GM23338 (cell line): ENCODE data around the gene SLC13A5. TPM values are rescaled to one million over a fixed set of nuclear protein-coding genes. Genes with fewer than 3 reads are reported as not detected.

Source experiments
- ATAC-seq: fragments of 200-7000 bp; cut with Tn5 transposase; 3 replicates; pipeline ENCODE4 v1.9.1; 2020
- DNase-seq: peaks from one replicate; pipeline ENCODE4 v3.0.0-alpha.2; 2015; ENCODE audit warnings: low spot score
- H2AFZ ChIP-seq: fragments of 200-600 bp; sonication (generic); 2 replicates; pipeline ENCODE4 v1.8.0; 2016; ENCODE audit warnings: antibody characterized with exemption, mild to moderate bottlenecking, moderate library complexity
- H3F3A ChIP-seq: fragments of 200-600 bp; sonication (generic); replicated peaks from 2 replicates; pipeline ENCODE4 v1.8.0; 2017; ENCODE audit warnings: antibody characterized with exemption, mixed run types, low read depth
- H3K27ac ChIP-seq: fragments of 200-600 bp; sonication (generic); 2 replicates; pipeline ENCODE4 v1.6.1; 2016; ENCODE audit warnings: low read depth
- H3K27me3 ChIP-seq: fragments of 200-600 bp; sonication (generic); 2 replicates; pipeline ENCODE4 v1.8.0; 2016; ENCODE audit warnings: mild to moderate bottlenecking, mixed run types, moderate library complexity; ENCODE audit not compliant: insufficient read depth
- H3K36me3 ChIP-seq: fragments of 200-600 bp; sonication (generic); 2 replicates; pipeline ENCODE4 v1.8.0; 2016; ENCODE audit warnings: mild to moderate bottlenecking; ENCODE audit not compliant: insufficient read depth
- H3K4me1 ChIP-seq: fragments of 200-600 bp; sonication (generic); 2 replicates; pipeline ENCODE4 v1.8.0; 2016; ENCODE audit warnings: mild to moderate bottlenecking, moderate library complexity; ENCODE audit not compliant: insufficient read depth
- H3K4me2 ChIP-seq: fragments of 200-600 bp; sonication (generic); 2 replicates; pipeline ENCODE4 v1.7.1; 2017; ENCODE audit warnings: mixed run types
- H3K4me3 ChIP-seq: fragments of 200-600 bp; sonication (generic); 2 replicates; pipeline ENCODE4 v1.6.1; 2016; ENCODE audit warnings: mixed run types
- H3K79me2 ChIP-seq: fragments of 200-600 bp; sonication (generic); replicated peaks from 2 replicates; pipeline ENCODE4 v1.8.0; 2017; ENCODE audit warnings: mild to moderate bottlenecking; ENCODE audit not compliant: insufficient read depth
- H3K9me2 ChIP-seq: fragments of 200-600 bp; sonication (generic); 2 replicates; pipeline ENCODE4 v1.8.0; 2017; ENCODE audit not compliant: insufficient read depth
- H4K20me1 ChIP-seq: fragments of 200-600 bp; sonication (generic); replicated peaks from 2 replicates; pipeline ENCODE4 v1.8.0; 2017; ENCODE audit warnings: mild to moderate bottlenecking; ENCODE audit not compliant: insufficient read depth
- H3K27ac Mint-ChIP-seq: 2 replicates; pipeline ENCODE4 v1.8.0; 2020; ENCODE audit warnings: inconsistent platforms, mild to moderate bottlenecking, moderate library complexity, mixed read lengths
- H3K27me3 Mint-ChIP-seq: 3 replicates; pipeline ENCODE4 v1.8.0; 2022; ENCODE audit warnings: low read depth, mild to moderate bottlenecking, moderate library complexity, mixed read lengths, inconsistent platforms; ENCODE audit not compliant: insufficient read depth, poor library complexity
- H3K36me3 Mint-ChIP-seq: 3 replicates; pipeline ENCODE4 v1.8.0; 2021; ENCODE audit warnings: low read depth, mild to moderate bottlenecking, inconsistent platforms, moderate library complexity, mixed read lengths
- H3K4me1 Mint-ChIP-seq: 3 replicates; pipeline ENCODE4 v1.8.0; 2020; ENCODE audit warnings: mild to moderate bottlenecking, inconsistent platforms, mixed read lengths
- H3K4me3 Mint-ChIP-seq: 3 replicates; pipeline ENCODE4 v1.8.0; 2021; ENCODE audit warnings: moderate library complexity, mild to moderate bottlenecking, inconsistent platforms, mixed read lengths
- H3K9me3 Mint-ChIP-seq: 3 replicates; pipeline ENCODE4 v1.8.0; 2020; ENCODE audit warnings: moderate library complexity, mild to moderate bottlenecking, inconsistent platforms, mixed read lengths
- CREB1 ChIP-seq: fragments of 250-450 bp; sonication (Bioruptor Pico); IDR thresholded peaks from 2 replicates; pipeline ENCODE4 v1.5.0; 2020; ENCODE audit warnings: low read depth, mild to moderate bottlenecking, moderate library complexity
- POLR2AphosphoS5 ChIP-seq: IDR thresholded peaks from 2 replicates; pipeline ENCODE4 v1.6.1; 2016; ENCODE audit warnings: antibody characterized with exemption, low read depth
- polyA plus RNA-seq: library from polyadenylated mRNA; unstranded; fragments of >200 nt; fragmentation: Nextera tagmentation; extraction: Ambion mirVana; gene quantifications from 2 replicates; pipeline ENCODE4 v1.2.1, GENCODE V29; 2016
- total RNA-seq: library from RNA; depleted of rRNA; stranded (reverse); fragments of >200 nt; shearing (Covaris generic); gene quantifications from 2 replicates; pipeline ENCODE4 v1.2.3, GENCODE V29; 2014
- TF ChIP-seq, protein P1 (sequence below): IDR thresholded peaks from 2 replicates; pipeline ENCODE4 v1.6.1; 2016; ENCODE audit warnings: antibody characterized with exemption
- TF ChIP-seq, protein P2 (sequence below), 2 experiments: fragments of 200-600 bp in 1 of 2; sonication (generic) in 1 of 2; conservative IDR thresholded peaks; 2 replicates each; pipeline versions ENCODE4 v1.5.1 to v1.6.1; 2016 to 2017; ENCODE audit warnings: antibody characterized with exemption in 2 of 2, low read depth in 2 of 2, mild to moderate bottlenecking in 2 of 2, moderate library complexity in 1 of 2

Gene SLC13A5
- total and polyA plus RNA-seq, 2 experiments from 2014 or later: 1.2 to 2.3 TPM

DNA sequence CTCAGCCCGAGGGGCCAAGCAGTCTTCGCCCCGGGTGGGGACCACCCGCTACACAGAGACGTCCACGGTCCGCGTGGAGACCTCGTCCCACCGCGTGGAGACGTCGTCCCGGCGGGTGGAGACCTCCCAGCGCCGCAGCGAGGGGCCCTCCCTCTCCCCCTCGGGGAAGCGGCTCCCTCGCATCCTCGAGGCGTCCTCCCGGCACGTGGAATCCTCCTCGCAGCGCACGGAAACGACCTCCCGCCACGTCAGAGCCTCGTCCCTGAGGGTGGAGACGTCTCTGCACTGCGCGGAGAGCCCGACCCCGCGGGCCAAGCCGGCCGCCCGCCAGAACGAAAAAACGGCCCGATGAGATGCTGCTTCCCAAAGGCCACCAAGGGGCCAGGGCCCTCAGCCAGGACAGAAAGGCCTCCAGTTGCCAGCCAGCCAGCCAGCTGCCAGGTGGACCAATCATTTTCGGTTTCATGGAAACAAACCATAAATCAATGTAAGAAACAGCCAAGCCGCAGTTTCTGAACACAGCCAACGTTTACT, 61.2 kb downstream of the SLC13A5 start:
- Histone ChIP-seq H3K27ac (no peak overlapping the region), H3K4me1 (peaks cover 21% of the 10 kb centered on the region), H3K79me2 (peaks cover 35% of the 10 kb centered on the region), H3K36me3 (peaks cover 10% of the 10 kb centered on the region), H2AFZ (peak overlapping the region; percentile 63; the same call in 1 of the 2 replicates), H3F3A (peaks cover 15% of the 10 kb centered on the region), H4K20me1 (peaks cover 22% of the 10 kb centered on the region), H3K4me3 (peak overlapping the region; percentile 99), H3K27me3 (peaks cover 49% of the 10 kb centered on the region), H3K9me2 (no peaks in the 10 kb centered on the region), H3K4me2 (peak overlapping the region; percentile 76)
- peaks cover 31% of the 10 kb centered on the region for H3K27me3 Mint-ChIP-seq
- DNase-seq (peak; percentile 39), ATAC-seq (no peak)
- TF ChIP-seq, protein P1, sequence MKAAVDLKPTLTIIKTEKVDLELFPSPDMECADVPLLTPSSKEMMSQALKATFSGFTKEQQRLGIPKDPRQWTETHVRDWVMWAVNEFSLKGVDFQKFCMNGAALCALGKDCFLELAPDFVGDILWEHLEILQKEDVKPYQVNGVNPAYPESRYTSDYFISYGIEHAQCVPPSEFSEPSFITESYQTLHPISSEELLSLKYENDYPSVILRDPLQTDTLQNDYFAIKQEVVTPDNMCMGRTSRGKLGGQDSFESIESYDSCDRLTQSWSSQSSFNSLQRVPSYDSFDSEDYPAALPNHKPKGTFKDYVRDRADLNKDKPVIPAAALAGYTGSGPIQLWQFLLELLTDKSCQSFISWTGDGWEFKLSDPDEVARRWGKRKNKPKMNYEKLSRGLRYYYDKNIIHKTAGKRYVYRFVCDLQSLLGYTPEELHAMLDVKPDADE: no peak
- 0 out of 2 replicates have a peak, but pooled peaks have one; percentile 18 for TF ChIP-seq CREB1 (CRISPR knock-in tag)
- H3K4me3 Mint-ChIP-seq: peak overlapping the region; percentile 19
- H3K27ac Mint-ChIP-seq: no peak overlapping the region
- H3K4me1 Mint-ChIP-seq: peaks cover 48% of the 10 kb centered on the region
- peaks cover 10% of the 10 kb centered on the region; the same call in 2 of the 3 replicates for H3K36me3 Mint-ChIP-seq
- no peaks in the 10 kb centered on the region for H3K9me3 Mint-ChIP-seq

DNA sequence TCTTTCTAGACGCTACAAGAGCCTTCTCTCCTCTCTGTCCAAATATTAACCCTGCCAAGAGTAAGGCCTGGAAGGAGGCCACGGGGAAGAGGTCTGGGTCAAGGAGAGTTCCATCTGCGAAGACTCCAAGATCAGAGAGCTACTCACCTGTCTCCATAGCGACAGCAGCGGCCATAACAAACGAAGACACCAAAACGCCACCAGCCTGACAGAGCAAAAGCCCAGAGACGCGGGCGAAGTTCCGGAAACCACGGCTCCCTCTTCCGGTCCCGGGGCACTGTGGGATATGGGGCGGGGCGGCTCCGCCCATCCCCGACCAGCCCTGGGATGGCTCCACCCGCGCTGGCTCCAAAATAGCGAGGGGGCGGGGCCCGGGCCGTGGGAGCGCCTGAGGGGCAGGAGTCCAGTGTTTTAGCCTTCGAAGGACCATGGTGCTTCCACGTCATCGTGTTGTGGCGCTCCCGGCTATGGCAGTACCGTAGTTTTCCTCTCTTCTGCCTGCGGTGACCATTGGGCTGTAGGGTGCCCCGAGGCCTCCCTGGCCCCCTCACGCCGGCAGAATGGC, 61.7 kb downstream of the SLC13A5 start, which contains the start of the genes C17orf100 and MED31:
Gene C17orf100 (plus strand): TSS at position 409 of the 565 bp plus-strand sequence. CDS start 152 bp downstream, at position 561.
Gene MED31 (minus strand): TSS at position 252 of the 565 bp plus-strand sequence. CDS start 77 bp downstream, at position 175.
- Histone ChIP-seq H2AFZ (peak within 1 kb of the TSS; percentile 94; the same call in 1 of the 2 replicates), H3K9me2 (no peaks in the 10 kb centered on the region), H3K27me3 (peaks cover 44% of the 10 kb centered on the region), H3K4me3 (peak within 1 kb of the TSS; percentile 99), H3K36me3 (peaks cover 10% of the 10 kb centered on the region), H3K4me1 (peaks cover 21% of the 10 kb centered on the region), H3K79me2 (peaks cover 37% of the 10 kb centered on the region), H4K20me1 (peaks cover 22% of the 10 kb centered on the region), H3K27ac (peak within 1 kb of the TSS; percentile 87; the same call in 1 of the 2 replicates), H3K4me2 (peak within 1 kb of the TSS; percentile 99), H3F3A (peaks cover 15% of the 10 kb centered on the region)
- DNase-seq (peak; percentile 97), ATAC-seq (peak; percentile 83)
- TF ChIP-seq, protein P1: no peak
- peak; percentile 61 for TF ChIP-seq POLR2AphosphoS5
- Mint-ChIP-seq H3K4me1 (peaks cover 48% of the 10 kb centered on the region), H3K27ac (peak within 1 kb of the TSS; percentile 93), H3K4me3 (peak within 1 kb of the TSS; percentile 94), H3K27me3 (peaks cover 31% of the 10 kb centered on the region), H3K9me3 (no peaks in the 10 kb centered on the region), H3K36me3 (peaks cover 10% of the 10 kb centered on the region; the same call in 2 of the 3 replicates)

DNA sequence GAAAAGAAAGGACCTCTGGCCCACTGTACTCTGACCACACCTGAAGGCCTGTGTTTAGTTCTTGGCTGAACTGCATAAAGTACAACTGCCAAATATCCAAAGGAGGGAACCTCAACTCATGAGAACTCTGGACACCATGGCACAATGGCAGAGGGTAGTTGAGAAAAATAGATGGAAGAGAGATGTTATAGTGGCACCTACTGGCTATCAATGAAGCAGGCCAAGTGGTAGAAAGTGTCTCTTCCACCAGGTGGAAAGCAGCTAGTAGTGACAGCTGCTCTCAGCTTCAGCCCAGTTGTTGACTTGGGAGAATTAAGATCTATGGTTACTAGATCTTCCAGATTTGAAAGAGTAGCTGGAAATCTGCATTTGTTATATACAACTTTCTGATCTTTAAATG, 65.0 kb downstream of the SLC13A5 start:
- Histone ChIP-seq H3K4me2 (no peak overlapping the region), H3K79me2 (peaks cover 56% of the 10 kb centered on the region), H3K36me3 (peaks cover 18% of the 10 kb centered on the region), H2AFZ (no peak overlapping the region), H4K20me1 (peaks cover 41% of the 10 kb centered on the region), H3K9me2 (no peaks in the 10 kb centered on the region), H3K4me1 (peaks cover 18% of the 10 kb centered on the region), H3F3A (peaks cover 10% of the 10 kb centered on the region), H3K27me3 (peaks cover 11% of the 10 kb centered on the region), H3K4me3 (no peak overlapping the region), H3K27ac (no peak overlapping the region)
- Mint-ChIP-seq H3K4me3 (no peak overlapping the region), H3K9me3 (no peaks in the 10 kb centered on the region), H3K27me3 (peaks cover under 1% of the 10 kb centered on the region), H3K4me1 (peaks cover 26% of the 10 kb centered on the region), H3K36me3 (peaks cover 28% of the 10 kb centered on the region), H3K27ac (no peak overlapping the region)
- peak; percentile 44 for DNase-seq
- ATAC-seq: no peak
- TF ChIP-seq, protein P2, sequence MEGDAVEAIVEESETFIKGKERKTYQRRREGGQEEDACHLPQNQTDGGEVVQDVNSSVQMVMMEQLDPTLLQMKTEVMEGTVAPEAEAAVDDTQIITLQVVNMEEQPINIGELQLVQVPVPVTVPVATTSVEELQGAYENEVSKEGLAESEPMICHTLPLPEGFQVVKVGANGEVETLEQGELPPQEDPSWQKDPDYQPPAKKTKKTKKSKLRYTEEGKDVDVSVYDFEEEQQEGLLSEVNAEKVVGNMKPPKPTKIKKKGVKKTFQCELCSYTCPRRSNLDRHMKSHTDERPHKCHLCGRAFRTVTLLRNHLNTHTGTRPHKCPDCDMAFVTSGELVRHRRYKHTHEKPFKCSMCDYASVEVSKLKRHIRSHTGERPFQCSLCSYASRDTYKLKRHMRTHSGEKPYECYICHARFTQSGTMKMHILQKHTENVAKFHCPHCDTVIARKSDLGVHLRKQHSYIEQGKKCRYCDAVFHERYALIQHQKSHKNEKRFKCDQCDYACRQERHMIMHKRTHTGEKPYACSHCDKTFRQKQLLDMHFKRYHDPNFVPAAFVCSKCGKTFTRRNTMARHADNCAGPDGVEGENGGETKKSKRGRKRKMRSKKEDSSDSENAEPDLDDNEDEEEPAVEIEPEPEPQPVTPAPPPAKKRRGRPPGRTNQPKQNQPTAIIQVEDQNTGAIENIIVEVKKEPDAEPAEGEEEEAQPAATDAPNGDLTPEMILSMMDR (conservative IDR thresholded peaks at IDR 0.05; ENCODE audit: low read depth in 2 of 2): peak; percentile 42 to 58
- TF ChIP-seq, protein P1: no peak
